BLaER1 treated with 17β-estradiol and CSF1 and Interleukin-3, amounts not matched to agents 10 nM and 100 nM (cell line): Measurements from ENCODE around the gene TECTA.

ENCODE experiments used
- H3K27ac ChIP-seq, 11 experiments: shearing (Covaris generic); formaldehyde crosslinking; 2 replicates each; pipeline ENCODE4 v1.8.1; 2022
- H3K27me3 ChIP-seq, 11 experiments: shearing (Covaris generic); formaldehyde crosslinking; 2 replicates each; pipeline ENCODE4 v1.8.1; 2022
- H3K36me3 ChIP-seq, 11 experiments: shearing (Covaris generic); formaldehyde crosslinking; 2 replicates each; pipeline ENCODE4 v1.8.1; 2022
- H3K4me1 ChIP-seq, 10 experiments: shearing (Covaris generic); formaldehyde crosslinking; 2 replicates each; pipeline ENCODE4 v1.8.1; 2022
- H3K4me2 ChIP-seq, 11 experiments: shearing (Covaris generic); formaldehyde crosslinking; 2 replicates each; pipeline ENCODE4 v1.8.1; 2022
- H3K4me3 ChIP-seq, 10 experiments: shearing (Covaris generic); formaldehyde crosslinking; 2 replicates each; pipeline ENCODE4 v1.8.1; 2022
- H3K9ac ChIP-seq, 11 experiments: shearing (Covaris generic); formaldehyde crosslinking; 2 replicates each; pipeline ENCODE4 v1.8.1; 2022
- H3K9me3 ChIP-seq, 11 experiments: shearing (Covaris generic); formaldehyde crosslinking; replicated peaks in 1 of 11; 2 replicates each; pipeline ENCODE4 v1.8.1; 2022
- H4K20me1 ChIP-seq, 11 experiments: shearing (Covaris generic); formaldehyde crosslinking; 2 replicates each; pipeline ENCODE4 v1.8.1; 2022
- Cebpa-rat ChIP-seq, 11 experiments: shearing (Covaris generic); IDR thresholded peaks; 2 replicates each; pipeline ENCODE4 v1.8.1; 2022

TECTA gene

GRCh38 chr11:121129362-121130340 lies 28.6 kb downstream of the TECTA start:
- H3K27ac ChIP-seq = no peak overlapping the region
- peaks cover 0 to 14% (median 7%) of the 10 kb centered on the region in 10 experiments; a peak in 13 of 20 replicates for H3K4me1 ChIP-seq
- no peak overlapping the region for H3K4me3 ChIP-seq
- peaks cover 0 to 7% (median 0%) of the 10 kb centered on the region in 11 experiments; a peak in 2 of 22 replicates for H3K9me3 ChIP-seq
- no peak overlapping the region for H3K9ac ChIP-seq
- H3K36me3 ChIP-seq = no peaks in the 10 kb centered on the region
- TF ChIP-seq Cebpa-rat (IDR thresholded peaks at IDR 0.05) = no peak
- H4K20me1 ChIP-seq = no peaks in the 10 kb centered on the region
- no peaks in the 10 kb centered on the region for H3K27me3 ChIP-seq
- H3K4me2 ChIP-seq = no peak overlapping the region

DNA sequence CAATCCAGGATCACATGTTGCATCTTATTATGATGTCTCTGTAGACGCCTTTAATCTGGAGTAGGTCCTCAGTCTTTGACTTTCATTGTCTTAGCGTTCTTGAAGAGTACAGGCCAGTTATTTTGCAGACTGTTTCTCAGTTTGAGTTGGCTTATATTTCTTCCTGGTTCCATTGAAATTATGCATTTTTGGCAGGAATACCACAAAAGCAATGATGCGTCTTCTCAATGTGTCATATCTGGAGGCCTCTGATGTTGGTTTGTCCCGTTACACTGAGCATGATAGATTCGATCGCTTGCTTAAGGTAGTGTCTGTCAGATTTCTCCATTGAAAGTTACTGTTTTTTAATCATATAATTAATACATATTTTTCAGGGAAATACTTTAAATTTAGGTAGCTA lies 30.6 kb downstream of the TECTA start:
- no peak overlapping the region for H3K27ac ChIP-seq
- no peaks in the 10 kb centered on the region for H4K20me1 ChIP-seq
- H3K4me3 ChIP-seq = no peak overlapping the region
- H3K9ac ChIP-seq = no peak overlapping the region
- H3K27me3 ChIP-seq = no peaks in the 10 kb centered on the region
- H3K9me3 ChIP-seq = no peaks in the 10 kb centered on the region; a peak in 1 of 22 replicates
- no peak overlapping the region for H3K4me2 ChIP-seq
- TF ChIP-seq Cebpa-rat (IDR thresholded peaks at IDR 0.05) = no peak
- no peaks in the 10 kb centered on the region for H3K36me3 ChIP-seq
- peaks cover 0 to 9% (median 0%) of the 10 kb centered on the region in 10 experiments; a peak in 3 of 20 replicates for H3K4me1 ChIP-seq

- H3K4me2 ChIP-seq = no peak overlapping the region
- H3K9ac ChIP-seq = no peak overlapping the region
Observed at GRCh38 chr11:121132211-121132976, 31.4 kb downstream of the TECTA start.

DNA sequence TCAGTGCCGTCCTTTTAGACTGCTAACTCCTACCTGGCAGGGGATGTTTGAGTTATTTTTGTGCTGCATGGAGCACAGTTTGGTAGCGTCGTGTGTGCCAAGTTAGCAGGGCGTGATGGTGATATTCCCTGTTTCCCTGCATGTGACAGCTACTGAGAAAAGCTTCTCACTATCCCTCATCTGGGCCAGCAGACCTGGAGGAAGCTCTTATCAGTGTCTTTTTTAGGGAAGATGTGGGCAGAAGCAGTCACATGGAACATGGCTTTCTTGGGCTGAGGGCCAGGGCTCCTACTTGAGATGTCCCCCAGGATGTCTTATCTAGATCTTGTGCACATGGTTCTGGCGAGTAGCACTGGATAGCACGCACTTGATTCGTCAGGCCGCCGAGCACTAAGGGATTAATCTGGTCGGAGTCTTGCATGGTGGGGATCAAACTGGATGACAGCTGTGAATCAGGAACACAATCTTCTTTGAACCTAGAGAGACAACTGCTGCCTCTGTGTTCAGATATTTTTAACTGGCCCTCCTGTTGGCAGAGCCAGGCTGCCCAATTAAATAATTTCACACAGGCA lies 33.8 kb downstream of the TECTA start:
- Histone ChIP-seq H3K9me3 (no peaks in the 10 kb centered on the region; a peak in 1 of 22 replicates), H3K4me2 (0 out of 22 replicates have a peak overlapping the region, but pooled peaks of 2 of the 11 experiments have one; percentile 1 to 2), H4K20me1 (no peaks in the 10 kb centered on the region), H3K27me3 (no peaks in the 10 kb centered on the region), H3K4me1 (peaks cover 0 to 9% (median 0%) of the 10 kb centered on the region in 10 experiments; a peak in 3 of 20 replicates), H3K36me3 (no peaks in the 10 kb centered on the region), H3K4me3 (no peak overlapping the region), H3K9ac (no peak overlapping the region), H3K27ac (no peak overlapping the region)
- no peak for TF ChIP-seq Cebpa-rat (IDR thresholded peaks at IDR 0.05)

More at GRCh38 chr11:121132211-121132976, 31.4 kb downstream of the TECTA start:
- no peak for TF ChIP-seq Cebpa-rat (IDR thresholded peaks at IDR 0.05)
- peaks cover 0 to 9% (median 0%) of the 10 kb centered on the region in 10 experiments; a peak in 3 of 20 replicates for H3K4me1 ChIP-seq
- no peak overlapping the region for H3K27ac ChIP-seq
- H4K20me1 ChIP-seq = no peaks in the 10 kb centered on the region
- H3K4me3 ChIP-seq = no peak overlapping the region
- no peaks in the 10 kb centered on the region; a peak in 1 of 22 replicates for H3K9me3 ChIP-seq
- no peaks in the 10 kb centered on the region for H3K27me3 ChIP-seq
- no peaks in the 10 kb centered on the region for H3K36me3 ChIP-seq

- Histone ChIP-seq H3K9ac (no peak overlapping the region), H3K36me3 (no peaks in the 10 kb centered on the region), H4K20me1 (no peaks in the 10 kb centered on the region), H3K4me3 (no peak overlapping the region), H3K4me1 (peaks cover 0 to 9% (median 0%) of the 10 kb centered on the region in 10 experiments; a peak in 3 of 20 replicates), H3K27ac (no peak overlapping the region), H3K4me2 (no peak overlapping the region), H3K9me3 (no peaks in the 10 kb centered on the region), H3K27me3 (no peaks in the 10 kb centered on the region)
- TF ChIP-seq Cebpa-rat (IDR thresholded peaks at IDR 0.05) = no peak
Observed at GRCh38 chr11:121137005-121137404, 36.0 kb downstream of the TECTA start.

DNA sequence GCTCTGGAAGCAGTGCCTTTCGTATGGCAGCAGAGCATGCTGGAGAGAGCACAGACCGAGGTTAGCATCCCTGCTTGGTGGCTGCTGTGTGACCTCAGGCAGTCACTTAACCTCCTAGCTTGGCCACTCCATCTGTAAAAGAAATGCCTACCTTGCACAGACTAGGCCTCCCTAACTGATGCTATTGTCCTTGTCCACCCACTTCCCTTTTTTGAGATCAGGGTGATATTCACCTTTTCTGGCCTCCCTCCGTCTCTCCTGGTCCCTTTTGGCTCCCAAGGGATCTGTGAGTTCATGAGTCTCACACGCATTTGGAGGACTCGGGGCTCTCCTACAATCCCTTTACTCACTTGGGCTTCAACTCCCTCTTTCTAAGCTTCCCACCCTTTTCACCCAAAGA lies 37.2 kb downstream of the TECTA start:
- Histone ChIP-seq H3K27me3 (no peaks in the 10 kb centered on the region), H3K9me3 (no peaks in the 10 kb centered on the region), H3K4me3 (no peak overlapping the region), H3K9ac (no peak overlapping the region), H4K20me1 (no peaks in the 10 kb centered on the region), H3K4me1 (peaks cover 0 to 7% (median 0%) of the 10 kb centered on the region in 10 experiments; a peak in 3 of 20 replicates), H3K27ac (no peak overlapping the region), H3K36me3 (no peaks in the 10 kb centered on the region), H3K4me2 (no peak overlapping the region)
- no peak for TF ChIP-seq Cebpa-rat (IDR thresholded peaks at IDR 0.05)

GRCh38 chr11:121140369-121140768 lies 39.3 kb downstream of the TECTA start:
- Histone ChIP-seq H3K36me3 (no peaks in the 10 kb centered on the region), H3K4me3 (no peak overlapping the region), H3K4me1 (peaks cover 0 to 15% (median 5%) of the 10 kb centered on the region in 10 experiments; a peak in 8 of 20 replicates), H4K20me1 (no peaks in the 10 kb centered on the region), H3K27ac (no peak overlapping the region), H3K9ac (no peak overlapping the region), H3K4me2 (no peak overlapping the region), H3K9me3 (no peaks in the 10 kb centered on the region), H3K27me3 (no peaks in the 10 kb centered on the region)
- TF ChIP-seq Cebpa-rat (IDR thresholded peaks at IDR 0.05) = no peak

DNA sequence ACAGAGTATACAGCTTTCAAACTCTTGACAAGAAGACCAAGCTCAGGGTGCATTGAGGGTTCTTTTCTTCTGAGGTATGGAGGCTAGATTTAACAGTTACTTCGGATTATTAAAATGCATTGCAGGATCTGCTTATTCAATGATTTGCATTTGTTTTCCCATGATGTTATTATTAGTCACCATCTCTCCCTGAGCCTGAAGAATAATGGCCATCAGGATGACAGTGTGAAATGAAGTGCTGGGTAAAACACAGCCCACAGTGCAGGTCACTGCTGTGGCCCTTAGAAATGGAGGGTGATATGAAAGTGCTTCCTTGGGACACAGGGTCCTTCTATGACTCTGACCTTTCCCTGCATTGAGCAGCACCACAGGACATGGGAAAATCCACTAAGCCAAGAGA lies 40.0 kb downstream of the TECTA start:
- no peak overlapping the region for H3K4me2 ChIP-seq
- no peak overlapping the region for H3K9ac ChIP-seq
- H3K27ac ChIP-seq = no peak overlapping the region
- no peak overlapping the region for H3K4me3 ChIP-seq
- H4K20me1 ChIP-seq = no peaks in the 10 kb centered on the region
- peaks cover 0 to 15% (median 5%) of the 10 kb centered on the region in 10 experiments; a peak in 8 of 20 replicates for H3K4me1 ChIP-seq
- TF ChIP-seq Cebpa-rat (IDR thresholded peaks at IDR 0.05) = no peak
- H3K27me3 ChIP-seq = no peaks in the 10 kb centered on the region
- H3K36me3 ChIP-seq = no peaks in the 10 kb centered on the region
- H3K9me3 ChIP-seq = no peaks in the 10 kb centered on the region

- peaks cover 0 to 20% (median 5%) of the 10 kb centered on the region in 10 experiments; a peak in 9 of 20 replicates for H3K4me1 ChIP-seq
- no peak overlapping the region for H3K27ac ChIP-seq
- H3K36me3 ChIP-seq = no peaks in the 10 kb centered on the region
- H3K9me3 ChIP-seq = no peaks in the 10 kb centered on the region
- no peak overlapping the region for H3K4me3 ChIP-seq
- no peak for TF ChIP-seq Cebpa-rat (IDR thresholded peaks at IDR 0.05)
- H4K20me1 ChIP-seq = no peaks in the 10 kb centered on the region
- no peaks in the 10 kb centered on the region for H3K27me3 ChIP-seq
- H3K9ac ChIP-seq = no peak overlapping the region
- peak overlapping the region in 1 of 11 experiments; percentile 5; a peak in 1 of 22 replicates for H3K4me2 ChIP-seq
Observed at GRCh38 chr11:121143921-121144320, 42.9 kb downstream of the TECTA start.
